Esophagus squamous epithelium (tissue), 4 donors: Measurements from ENCODE around the gene SAA4.

Experiments
- CTCF ChIP-seq, 6 experiments: fragments of 450-650 bp in 4 of 6; fragments of 200-600 bp in 2 of 6; sonication (generic) in 2 of 6; IDR thresholded peaks; one replicate each; pipeline ENCODE4 v1.5.1; 2016 to 2019; ENCODE audit warnings: antibody characterized with exemption in 6 of 6, mild to moderate bottlenecking in 4 of 6, moderate library complexity in 4 of 6
- POLR2A ChIP-seq, 4 donors: fragments of 450-650 bp; IDR thresholded peaks; one replicate each; pipeline ENCODE4 v1.6.1; 2017; ENCODE audit warnings: antibody characterized with exemption in 4 of 4, mild to moderate bottlenecking in 4 of 4, moderate library complexity in 3 of 4

GRCh38 chr11:18229501-18229900 lies 7.1 kb downstream of the SAA4 start:
- TF ChIP-seq POLR2A (IDR thresholded peaks at IDR 0.05) (no peak), CTCF (IDR thresholded peaks at IDR 0.05) (no peak)
